Measurements from ENCODE around the gene HSPA12A. TPM values are rescaled to one million over a fixed set of nuclear protein-coding genes. Genes with fewer than 3 reads are reported as not detected.
A peak's percentile ranks its signal among the peaks of the same experiment; 100 is the strongest.

The HSPA12A gene
- total and polyA plus RNA-seq, 9 of the 15 experiments (the other 6 are each of a cell fraction or from before 2014, with no cell fraction given), result 0.01 to 0.18 (median 0.04) TPM; not detected in 4

- Histone ChIP-seq H3K4me3 (no peak overlapping the region), H3K36me3 (ENCODE audit: control insufficient read depth, insufficient read depth, low read length) (no peaks in the 10 kb centered on the region), H3K27ac (ENCODE audit: extremely low read depth, low read depth, low read length) (no peak overlapping the region), H3K9ac (ENCODE audit: insufficient read depth in 1 of 2, low read depth in 2 of 2, low read length in 2 of 2) (no peak overlapping the region), H3K4me2 (ENCODE audit: insufficient read depth, low read length) (no peak overlapping the region), H3K79me2 (ENCODE audit: control insufficient read depth, insufficient read depth, low read length) (no peaks in the 10 kb centered on the region), H3K9me3 (replicated peaks; ENCODE audit: control insufficient read depth, insufficient read depth, low read depth, low read length) (no peaks in the 10 kb centered on the region), H2AFZ (ENCODE audit: low read depth, low read length) (no peak overlapping the region), H3K4me1 (replicated peaks in 1 of 2; ENCODE audit: control insufficient read depth in 2 of 2, insufficient read depth in 2 of 2, low read length in 2 of 2) (peaks cover 0 to 12% of the 10 kb centered on the region in 2 experiments; a peak in 2 of 5 replicates), H3K9me1 (ENCODE audit: control insufficient read depth, insufficient read depth, low read length) (no peaks in the 10 kb centered on the region), H3K27me3 (ENCODE audit: control insufficient read depth in 2 of 2, insufficient read depth in 2 of 2, low read length in 2 of 2) (peaks cover 0 to 24% of the 10 kb centered on the region in 2 experiments; a peak in 3 of 5 replicates), H4K20me1 (replicated peaks; ENCODE audit: control insufficient read depth, insufficient read depth, low read length) (no peaks in the 10 kb centered on the region)
- ATAC-seq (no peak), FAIRE-seq (no peak), DNase-seq (ENCODE audit: extremely low read depth in 1 of 4, low spot score in 3 of 4) (no peak)
- TF ChIP-seq CTCF (IDR thresholded peaks at IDR 0.05 in 2 of 3, conservative IDR thresholded peaks at IDR 0.05 in 1 of 3; ENCODE audit: insufficient read depth in 2 of 3, low read depth in 1 of 3, low read length in 3 of 3) (0 out of 6 replicates have a peak, but pooled peaks of 1 of the 3 experiments have one; percentile 15), MEIS2 (IDR thresholded peaks at IDR 0.05; ENCODE audit: partially characterized antibody) (no peak), NEUROD1 (IDR thresholded peaks at IDR 0.05; ENCODE audit: borderline replicate concordance, low read depth, low read length, partially characterized antibody) (no peak)
- ChIA-PET CTCF (ENCODE audit: low intra/inter-chr PET ratio) (no interaction called here), POLR2A (no interaction called here)
- intact Hi-C loops (cut with micrococcal nuclease) (no loop called here), in situ Hi-C loops (cut with MboI) (no loop called here)
- BruUV-seq (replicated peaks), result no TSS peak
- WGBS (ENCODE audit: insufficient coverage, low coverage, missing lambda C conversion rate), result under 1% methylated on average over 16 of the region's 16 CpGs
These were observed 4.6 kb downstream of the HSPA12A start for GRCh38 chr10:116737627-116738327.

Measured in K562 (cell line).